GM19035 (cell line): ENCODE measurements around the gene JMJD4.
"Not testable (repeated sequence)": the region's sequence is repeated elsewhere in the genome, so short reads cannot be mapped to it uniquely, and the experiment has no call there.

ENCODE experiments used
- ATAC-seq: cut with Tn5 transposase; IDR thresholded peaks from one replicate; pipeline ENCODE4 v1.9.1; 2021; ENCODE audit not compliant: unreplicated experiment

Gene JMJD4

DNA sequence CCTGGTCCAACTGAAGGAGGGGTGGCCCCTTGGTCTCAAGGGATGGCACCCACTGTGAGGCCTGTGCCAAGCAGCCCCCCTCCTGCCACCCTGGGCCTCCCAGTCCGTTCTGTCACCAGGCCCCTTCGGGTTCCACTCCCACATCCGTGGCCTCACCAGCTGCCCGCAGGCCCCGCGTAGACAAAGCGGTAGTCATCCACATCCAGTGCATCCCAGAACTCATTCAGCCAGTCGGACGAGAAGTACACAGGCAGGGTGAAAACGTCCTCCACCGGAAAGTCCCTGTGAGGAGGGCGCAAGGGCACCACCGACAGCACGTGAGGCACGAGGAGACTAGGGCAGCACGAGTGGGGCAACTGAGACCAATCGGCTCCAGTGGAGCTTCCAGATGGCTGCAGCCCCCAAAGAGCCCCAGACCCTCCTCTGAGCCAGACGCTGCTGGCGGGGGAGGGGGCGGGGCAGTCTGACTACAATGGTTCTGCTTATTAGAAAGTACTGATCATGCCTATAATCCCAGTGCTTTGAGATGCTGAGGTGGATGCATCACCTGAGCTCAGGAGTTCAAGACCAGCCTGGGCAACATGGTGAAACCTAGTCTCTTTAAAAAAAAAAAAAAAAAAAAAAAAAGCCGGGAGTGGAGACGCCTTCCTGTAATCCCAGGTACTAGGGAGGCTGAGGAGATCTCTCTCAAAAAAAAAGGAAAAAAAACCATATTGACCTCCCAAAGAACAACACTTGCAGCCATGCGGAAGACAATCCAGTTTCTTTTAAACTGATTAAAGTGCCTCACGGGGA is 1.2 kb downstream of the JMJD4 start:
- no peak for ATAC-seq

DNA sequence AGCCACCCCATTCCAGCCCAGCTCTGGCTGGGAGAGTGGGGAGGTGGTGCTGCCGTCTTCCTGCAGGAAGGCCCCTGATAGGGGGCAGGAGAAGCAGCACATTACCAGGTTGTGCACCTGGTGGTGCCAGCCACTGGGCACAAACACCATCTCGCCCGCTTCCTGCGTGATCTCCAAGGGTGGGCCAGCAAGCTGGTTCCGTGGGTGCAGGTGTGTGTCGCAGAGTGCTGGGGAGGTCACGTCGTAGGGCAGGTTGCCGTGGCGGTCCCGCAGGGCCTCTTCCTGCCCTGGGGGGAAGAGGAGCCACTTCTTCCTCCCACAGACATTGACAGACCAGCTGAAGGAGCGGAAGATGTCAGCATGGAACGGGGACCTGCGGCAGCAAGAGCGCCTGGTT is 1.8 kb downstream of the JMJD4 start:
- no peak for ATAC-seq

DNA sequence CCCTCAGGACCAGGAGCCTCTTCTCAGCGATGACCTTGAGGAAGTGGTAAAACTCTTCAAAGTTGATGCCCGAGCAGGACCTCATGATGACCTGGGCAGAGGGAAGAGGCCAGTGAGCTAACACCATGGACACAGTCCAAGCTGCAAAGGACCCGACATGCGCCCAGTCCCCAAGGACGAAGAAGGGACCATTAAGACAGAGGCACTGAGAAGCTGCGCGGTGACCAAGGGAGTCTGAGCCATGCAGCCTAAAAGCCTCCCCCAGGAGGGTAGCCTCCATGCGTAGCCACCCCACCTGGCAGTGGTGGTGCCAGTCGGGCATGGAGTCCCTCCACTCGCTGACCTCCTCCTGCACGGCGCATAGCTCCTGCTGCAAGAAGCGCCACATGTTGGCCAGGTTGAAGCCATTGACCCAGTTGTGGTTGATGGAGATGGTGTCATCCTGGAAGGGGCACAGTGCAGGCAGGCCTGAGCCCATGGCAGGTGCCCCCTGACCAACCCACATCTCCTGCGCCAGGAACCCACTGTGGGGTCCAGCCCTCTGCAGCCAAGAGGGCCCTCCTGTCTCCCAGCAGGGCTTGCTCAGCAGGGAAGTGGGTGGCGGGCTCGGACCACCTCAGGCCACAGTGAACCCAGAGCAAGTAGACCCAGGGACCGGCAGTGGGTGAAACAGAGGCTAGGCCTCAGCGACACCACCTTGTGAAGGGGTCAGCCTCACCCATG is 2.4 kb downstream of the JMJD4 start:
- no peak for ATAC-seq

DNA sequence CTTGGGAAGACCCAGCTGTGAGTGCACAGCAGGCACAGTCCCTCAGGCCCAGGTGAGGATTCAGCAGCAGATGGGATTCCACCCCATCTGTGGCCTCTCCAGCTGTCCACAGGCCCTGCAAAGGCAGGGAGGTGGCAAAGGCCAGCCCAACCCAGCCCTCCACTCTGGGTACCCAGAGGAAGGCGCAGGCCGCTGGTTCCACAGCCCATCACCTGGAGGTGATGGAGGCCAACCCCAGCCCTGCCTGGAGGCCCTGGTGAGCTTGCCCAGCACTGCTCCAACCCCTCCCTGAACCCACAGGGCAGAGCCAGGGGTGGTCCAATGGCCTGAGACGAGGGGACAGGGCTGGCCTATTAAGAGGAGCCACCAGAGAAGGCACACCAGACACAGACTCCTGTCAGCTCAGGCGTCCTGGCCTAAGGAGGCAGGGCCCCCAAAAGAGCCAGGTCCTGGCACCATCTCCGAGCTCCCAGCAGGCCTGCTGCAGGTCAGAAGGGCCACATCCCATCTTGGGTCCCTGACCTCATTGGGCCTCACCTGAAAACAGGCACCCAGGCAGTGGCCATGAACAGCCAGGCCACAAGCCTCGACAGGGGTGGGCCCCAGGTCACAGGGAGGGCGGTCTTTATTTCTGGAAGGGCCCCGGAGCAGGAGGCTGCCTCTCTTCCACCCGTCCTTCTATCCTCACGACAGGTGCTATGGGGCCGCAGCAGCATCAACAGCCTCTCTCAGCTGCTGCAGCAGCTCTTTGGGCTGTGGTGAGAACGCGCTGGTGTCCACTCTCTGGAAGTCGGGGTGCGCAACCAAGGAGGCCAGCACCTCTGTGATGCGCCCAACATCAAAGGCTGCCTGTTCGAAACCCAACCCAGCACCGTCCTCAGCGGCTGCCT is 3.2 kb downstream of the JMJD4 start:
- no peak for ATAC-seq

DNA sequence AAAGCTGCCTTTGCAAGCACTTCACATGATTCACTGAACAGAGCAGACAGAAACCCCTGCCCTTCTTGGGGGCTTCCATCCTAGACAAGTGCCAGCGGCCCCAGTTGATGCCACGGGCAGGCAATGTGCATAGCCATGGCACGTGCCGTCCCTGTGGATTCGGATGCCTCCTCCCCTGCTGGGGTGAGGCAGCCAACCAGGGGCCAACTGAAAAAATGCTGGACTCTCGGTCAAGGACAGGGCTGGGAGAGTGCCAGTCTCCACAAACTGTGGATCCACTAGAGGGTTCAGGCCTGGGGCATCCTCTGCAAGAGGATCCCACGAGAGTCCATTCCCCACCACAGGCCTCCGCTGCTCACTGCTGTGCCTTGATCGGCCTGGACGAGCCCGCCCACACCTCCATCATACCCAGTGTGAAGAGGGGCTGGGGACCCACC is 3.8 kb downstream of the JMJD4 start:
- no peak for ATAC-seq

DNA sequence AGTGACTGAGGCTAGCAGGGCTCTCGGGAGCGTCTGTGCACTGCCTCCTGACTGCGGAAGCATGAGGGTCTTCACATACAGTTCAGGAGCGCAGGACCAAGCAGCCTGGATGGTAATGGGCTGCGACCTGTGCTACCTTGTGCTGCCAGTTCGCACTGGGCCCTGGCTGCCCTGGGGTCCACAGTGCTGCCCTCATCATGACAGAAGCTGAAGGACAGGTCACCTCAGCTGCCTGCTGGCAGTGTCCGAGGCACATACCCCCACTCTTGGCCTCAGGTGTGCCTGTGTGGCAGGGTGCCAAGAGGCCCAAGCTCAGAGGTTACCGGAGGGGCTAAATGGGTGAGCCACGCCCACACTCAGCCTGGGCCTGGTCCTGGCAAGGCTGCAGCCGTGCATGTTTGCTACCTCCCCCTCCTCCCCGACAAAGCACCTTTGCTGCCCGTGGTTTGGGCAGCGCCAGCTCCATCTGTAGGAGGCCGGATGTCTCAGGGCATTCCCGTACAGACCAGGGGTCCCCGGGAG is 4.4 kb downstream of the JMJD4 start:
- ATAC-seq: no peak

DNA sequence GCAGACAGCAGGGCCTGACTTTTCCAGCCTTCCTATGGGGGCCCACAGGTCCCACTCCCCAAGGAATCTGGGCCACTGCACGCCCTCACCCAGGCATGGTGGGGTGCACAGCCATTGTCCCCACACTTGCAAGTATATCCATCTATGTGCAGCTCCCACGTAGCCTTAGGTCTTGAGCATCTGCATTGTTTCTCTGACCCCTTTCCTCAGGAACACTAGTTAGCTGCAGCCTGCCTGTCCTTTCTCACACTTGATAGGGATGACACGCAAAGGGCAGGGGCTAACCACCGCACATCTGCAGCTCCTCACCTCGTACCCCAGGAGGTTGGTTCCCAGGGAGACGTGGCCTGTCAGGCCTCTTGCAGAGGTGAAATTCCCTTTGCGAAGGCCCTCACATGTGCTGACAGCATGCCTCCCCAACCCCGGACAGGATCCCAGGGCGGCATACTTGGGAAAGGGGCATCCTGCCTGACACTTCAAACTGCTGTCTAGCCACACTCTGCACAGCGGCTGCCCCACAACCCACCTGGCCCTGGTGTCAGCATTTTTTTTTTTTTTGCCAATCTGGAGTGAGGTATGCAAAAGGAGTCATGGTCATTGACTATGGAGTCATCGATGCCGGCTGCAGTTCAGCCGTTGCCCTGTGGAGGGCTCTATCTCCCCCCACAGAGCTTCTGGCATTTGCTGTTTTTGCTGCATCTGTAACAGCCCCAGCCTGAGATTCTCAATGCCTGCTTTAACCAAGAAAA is 5.0 kb downstream of the JMJD4 start:
- ATAC-seq: no peak

DNA sequence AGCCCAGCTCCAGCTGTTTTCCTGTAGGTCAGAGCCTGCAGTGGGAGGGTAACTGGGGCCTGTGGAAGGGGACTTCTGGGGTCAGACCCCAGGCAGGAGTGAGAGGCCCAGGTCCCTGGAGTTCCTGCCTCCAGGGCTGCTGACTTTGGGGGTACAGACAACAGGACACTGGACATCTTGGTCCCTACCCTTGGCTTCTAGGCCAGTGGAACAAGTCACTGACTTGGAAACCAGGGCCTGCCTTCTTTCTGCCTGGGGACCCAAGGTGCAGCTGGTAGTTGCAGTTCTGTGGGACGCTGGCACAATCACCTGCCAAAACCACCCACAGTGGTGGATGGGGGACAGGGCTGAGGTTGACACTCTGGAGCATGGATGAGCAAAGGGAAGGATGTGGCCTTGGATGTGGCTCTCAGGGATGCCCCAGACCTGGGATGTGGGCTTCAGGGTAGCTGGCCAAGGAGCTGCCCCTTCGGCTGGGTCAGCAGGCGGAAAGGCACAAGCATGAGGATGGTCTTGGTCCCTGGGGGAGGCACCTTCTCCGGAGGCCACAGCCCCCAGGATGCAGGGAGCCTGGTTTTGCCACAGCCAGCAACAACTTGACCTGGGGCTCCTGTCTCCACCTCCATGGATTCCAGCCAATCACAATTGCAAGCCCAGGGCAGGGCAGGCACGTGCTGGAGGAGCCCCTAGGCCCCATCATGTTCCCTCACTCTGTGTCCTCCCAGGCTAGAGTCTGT is 5.8 kb downstream of the JMJD4 start:
- ATAC-seq: no peak

DNA sequence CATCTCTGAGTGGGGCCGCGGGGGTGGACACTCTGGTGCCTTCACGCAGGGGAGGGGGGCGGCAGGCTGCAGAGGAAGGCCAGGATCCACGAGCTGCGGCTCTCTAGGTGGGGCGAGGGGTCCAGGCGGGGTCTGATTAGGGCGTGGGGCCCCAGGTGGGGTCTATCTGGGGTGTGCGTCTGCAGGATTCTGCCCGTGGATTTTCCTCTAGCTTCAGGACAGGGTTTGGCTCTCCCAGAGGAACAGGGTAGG is 6.3 kb downstream of the JMJD4 start:
- ATAC-seq: no peak

DNA sequence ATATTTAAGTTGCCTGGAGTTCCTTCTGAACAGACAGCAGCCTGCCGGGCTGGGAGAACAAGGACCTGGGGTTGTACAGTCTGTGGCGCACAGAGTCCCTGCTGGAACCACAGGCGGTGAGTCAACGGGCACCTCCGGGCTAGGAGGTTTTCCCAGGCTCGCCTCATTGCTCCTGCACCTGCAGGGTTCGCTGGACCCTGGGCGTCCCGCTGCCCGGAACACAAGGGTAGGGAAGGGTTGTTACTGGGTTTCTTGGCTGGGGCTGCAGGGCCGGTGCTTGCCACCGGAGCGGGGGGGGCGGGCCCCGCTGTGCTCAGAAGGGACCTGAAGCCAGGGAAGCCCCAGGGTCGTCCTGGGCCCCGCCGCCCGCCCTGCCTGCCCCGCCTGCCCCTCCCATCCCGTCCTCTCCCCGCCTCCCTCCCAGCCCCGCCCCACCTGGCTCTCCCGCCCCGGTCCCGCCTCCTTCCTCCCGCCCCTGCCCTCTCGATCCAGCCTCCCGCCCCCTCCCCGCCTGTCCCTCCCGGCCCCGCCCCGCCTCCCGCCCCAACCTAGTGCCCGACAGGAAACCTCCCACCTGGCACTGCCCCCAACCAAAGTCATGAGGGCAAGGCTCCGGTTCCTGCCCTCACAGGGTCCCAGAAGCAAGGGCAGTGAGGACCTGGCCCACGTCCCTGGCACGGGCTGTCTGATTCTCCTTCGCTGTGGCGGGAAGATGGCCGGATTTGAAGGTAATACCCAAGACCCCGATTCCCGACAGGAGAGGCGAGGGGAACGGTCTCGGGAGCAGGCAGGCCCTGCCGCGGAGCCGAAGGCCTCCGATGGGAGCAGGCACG is 6.8 kb downstream of the JMJD4 start:
- no peak for ATAC-seq

DNA sequence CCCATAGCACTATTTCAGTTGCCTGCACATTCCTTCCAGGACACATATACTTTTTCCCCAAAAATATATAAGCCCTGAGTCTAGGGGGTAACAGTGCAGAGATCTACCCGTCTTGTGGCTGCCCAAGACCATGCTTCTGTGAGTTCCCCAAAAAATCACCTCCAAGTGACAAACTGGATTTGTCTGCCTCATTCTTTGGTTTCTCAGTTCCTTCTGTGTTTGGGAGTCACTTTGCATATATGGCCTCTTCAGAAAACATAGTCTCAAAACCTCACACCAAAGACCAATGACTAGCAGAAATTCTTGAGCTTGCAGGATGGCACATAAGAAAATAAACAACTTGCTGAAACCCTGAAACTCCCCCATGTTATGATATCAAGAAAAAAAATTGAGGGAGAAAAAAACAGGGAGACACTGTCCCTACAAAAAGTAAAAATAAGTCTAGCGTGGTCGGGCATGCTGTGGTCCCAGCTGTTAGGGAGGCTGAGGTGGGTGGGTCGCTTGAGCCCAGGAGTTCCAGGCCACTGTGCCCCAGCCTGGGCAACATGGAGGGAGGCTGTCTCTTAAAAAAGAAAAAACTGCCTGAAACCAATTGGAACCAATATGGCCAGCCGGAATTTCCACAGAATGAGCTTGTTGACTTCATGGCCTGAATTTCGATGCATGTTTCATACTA is 8.0 kb downstream of the JMJD4 start:
- no peak for ATAC-seq

DNA sequence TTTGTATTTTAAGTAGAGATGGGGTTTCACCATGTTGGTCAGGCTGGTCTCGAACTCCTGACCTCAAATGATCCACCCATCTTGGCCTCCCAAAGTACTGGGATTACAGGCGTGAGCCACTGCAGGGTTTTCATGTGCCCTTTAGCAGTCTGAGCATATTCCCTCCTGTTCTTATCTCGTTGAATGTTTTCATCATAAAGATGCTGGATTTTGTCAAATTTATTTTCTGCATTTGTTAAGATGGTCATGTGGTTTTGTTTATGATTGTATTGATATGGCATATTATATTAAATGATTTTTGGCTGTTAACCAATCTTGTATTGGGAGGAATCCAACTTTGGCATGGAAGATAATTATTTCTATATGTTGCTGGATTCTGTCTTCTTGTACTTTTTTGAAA is 8.8 kb downstream of the JMJD4 start:
- no peak for ATAC-seq

DNA sequence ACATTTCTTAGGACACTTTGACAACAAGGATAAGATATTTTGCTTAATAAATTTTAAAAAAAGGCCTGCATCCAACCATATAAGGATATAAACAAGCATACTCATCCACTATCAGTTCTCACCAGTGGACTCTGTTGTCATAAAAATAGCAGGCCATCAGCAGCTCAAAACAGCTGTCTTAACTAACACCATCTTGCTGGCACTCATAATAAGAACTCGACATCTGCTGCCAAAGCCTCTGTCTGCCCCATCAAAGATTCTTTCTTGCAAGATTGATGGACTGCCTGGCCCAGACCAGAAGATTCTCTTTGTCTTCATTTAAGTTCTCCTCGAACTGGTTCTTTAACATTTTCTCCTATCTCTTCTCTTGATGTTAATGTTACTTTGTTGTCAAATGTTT is 10.1 kb downstream of the JMJD4 start:
- no peak for ATAC-seq

DNA sequence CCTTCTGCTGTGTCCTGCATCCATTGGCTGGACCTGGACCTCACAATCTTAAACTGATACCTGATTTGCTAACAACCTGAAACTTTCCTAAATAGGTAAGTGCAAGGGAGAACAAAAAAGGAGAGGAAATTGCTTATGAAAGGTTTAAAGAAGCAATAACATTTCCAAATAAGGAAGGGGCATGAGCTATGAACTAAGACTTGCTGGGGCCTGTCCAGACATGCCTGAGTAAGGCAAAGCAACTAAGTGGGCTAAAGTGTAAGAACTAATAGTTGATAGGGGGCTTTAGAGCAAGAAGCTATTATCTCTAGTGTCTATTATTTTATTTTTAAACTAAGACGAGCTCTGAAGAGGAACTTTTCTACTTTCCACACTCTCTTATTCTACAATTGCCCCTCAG is 11.6 kb downstream of the JMJD4 start:
- ATAC-seq: no peak

DNA sequence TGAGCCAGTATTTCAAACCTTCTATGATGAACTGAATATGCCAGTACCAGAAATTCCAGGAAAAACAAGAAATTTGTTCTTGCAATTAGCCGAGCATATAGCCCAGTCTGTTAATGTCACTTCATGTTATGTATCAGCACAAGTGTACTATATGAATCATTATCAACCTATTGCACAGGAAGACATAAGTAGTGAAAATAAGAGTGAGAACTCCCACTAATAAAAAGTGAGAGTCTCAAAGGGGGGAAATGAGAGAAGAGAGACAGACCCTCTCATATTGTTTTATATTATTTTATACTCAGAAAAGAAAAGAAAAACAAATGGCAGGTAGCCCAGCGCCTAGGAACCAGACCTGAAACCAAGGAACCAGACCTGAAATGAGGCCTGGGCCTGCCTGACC is 16.2 kb downstream of the JMJD4 start:
- ATAC-seq: no peak

DNA sequence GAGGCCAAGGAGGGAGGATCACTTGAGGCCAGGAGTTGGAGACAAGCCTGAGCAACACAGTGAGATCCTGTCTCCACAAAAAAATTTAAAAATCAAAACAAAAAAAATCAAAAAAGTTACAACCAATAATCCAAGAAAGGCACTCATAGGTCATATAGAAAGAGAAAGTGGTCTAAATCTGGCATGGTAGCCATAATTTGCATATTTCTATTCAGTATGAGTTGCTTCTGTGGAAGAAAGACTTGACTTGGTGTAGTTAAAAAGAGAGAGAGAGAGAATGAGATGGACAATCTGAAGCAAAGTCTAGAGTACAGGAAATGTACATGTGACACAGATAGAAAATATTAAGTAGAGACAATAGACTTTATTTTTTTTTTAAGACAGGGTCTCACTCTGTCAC is 22.5 kb downstream of the JMJD4 start:
- ATAC-seq: no peak

DNA sequence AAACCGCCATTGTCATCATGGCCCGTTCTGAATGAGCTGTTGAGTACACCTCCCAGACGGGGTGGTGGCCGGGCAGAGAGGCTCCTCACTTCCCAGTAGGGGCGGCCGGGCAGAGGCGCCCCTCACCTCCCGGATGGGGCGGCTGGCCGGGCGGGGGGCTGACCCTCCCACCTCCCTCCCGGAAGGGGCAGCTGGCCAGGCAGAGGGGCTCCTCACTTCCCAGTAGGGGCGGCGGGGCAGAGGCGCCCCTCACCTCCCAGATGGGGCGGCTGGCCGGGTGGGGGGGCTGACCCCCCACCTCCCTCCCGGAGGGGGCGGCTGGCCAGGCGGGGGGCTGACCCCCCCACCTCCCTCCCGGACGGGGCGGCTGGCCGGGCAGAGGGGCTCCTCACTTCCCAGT is 24.6 kb downstream of the JMJD4 start:
- ATAC-seq: not testable (repeated sequence)

DNA sequence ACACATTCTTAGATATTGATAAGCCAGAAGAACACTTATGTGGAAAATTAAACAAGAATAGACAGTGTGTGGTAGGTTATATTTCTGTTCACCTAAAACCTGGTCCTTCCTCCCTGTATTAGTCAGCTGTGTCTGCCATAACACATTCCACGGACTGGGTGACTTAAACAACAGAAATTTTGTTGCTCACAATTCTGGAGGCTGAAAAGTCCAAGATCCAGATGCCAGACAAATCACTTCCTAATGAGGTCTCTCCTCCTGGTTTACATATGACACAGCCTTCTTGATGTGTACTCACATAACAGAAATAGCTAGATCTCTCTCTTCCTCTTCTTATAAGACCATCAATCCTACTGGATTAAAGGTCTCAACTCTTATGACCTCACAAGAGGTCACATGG is 25.7 kb downstream of the JMJD4 start:
- no peak for ATAC-seq

DNA sequence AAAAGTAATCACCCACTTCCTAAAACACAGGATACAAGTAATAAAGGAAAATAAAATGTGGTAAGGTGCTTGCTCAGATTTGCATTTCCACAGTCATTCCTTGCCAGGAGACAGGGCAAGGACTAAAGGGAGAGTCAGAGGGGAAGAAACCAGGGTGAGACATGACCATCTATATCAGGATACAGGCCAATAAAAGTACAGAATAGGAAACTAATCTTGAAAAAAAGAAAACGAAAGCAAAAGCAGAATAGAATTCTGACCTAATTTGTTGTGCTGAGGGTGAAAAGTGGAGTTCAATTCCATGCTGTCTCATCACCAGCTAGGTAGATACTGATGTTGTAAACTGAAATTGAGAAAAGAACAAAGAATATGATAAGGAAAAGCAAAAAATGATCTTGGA is 27.3 kb downstream of the JMJD4 start:
- ATAC-seq: no peak
